ENCODE measurements around the gene CNIH4.
"Not testable (repeated sequence)": the region's sequence is repeated elsewhere in the genome, so short reads cannot be mapped to it uniquely, and the experiment has no call there.

The CNIH4 gene

GRCh38 chr1:224402472-224403036 is 45.9 kb downstream of the CNIH4 start:
- DNase-seq (ENCODE audit: low spot score), result no peak

GRCh38 chr1:224404916-224405603 is 48.4 kb downstream of the CNIH4 start:
- DNase-seq (ENCODE audit: low spot score), result no peak

- DNase-seq (ENCODE audit: low spot score), result no peak
These were observed 48.9 kb downstream of the CNIH4 start for GRCh38 chr1:224405604-224405970.

GRCh38 chr1:224406216-224406615 is 49.5 kb downstream of the CNIH4 start:
- no peak for DNase-seq (ENCODE audit: low spot score)

GRCh38 chr1:224407571-224408293 is 51.1 kb downstream of the CNIH4 start:
- DNase-seq (ENCODE audit: low spot score), result no peak

GRCh38 chr1:224408294-224408590 is 51.6 kb downstream of the CNIH4 start:
- no peak for DNase-seq (ENCODE audit: low spot score)

GRCh38 chr1:224411766-224412165 is 55.1 kb downstream of the CNIH4 start:
- DNase-seq (ENCODE audit: low spot score), result no peak

- no peak for DNase-seq (ENCODE audit: low spot score)
These were observed 63.4 kb downstream of the CNIH4 start for GRCh38 chr1:224420106-224420505.

GRCh38 chr1:224425279-224425884 is 68.7 kb downstream of the CNIH4 start:
- no peak for DNase-seq (ENCODE audit: low spot score)

GRCh38 chr1:224426869-224427268 is 70.2 kb downstream of the CNIH4 start:
- DNase-seq (ENCODE audit: low spot score), result not testable (repeated sequence)

GRCh38 chr1:224427346-224427745 is 70.7 kb downstream of the CNIH4 start:
- no peak for DNase-seq (ENCODE audit: low spot score)

- not testable (repeated sequence) for DNase-seq (ENCODE audit: low spot score)
These were observed 72.0 kb downstream of the CNIH4 start for GRCh38 chr1:224428713-224429112.
